ENCODE data around the gene LEP. TPM values are rescaled to one million over a fixed set of nuclear protein-coding genes. Genes with fewer than 3 reads are reported as not detected.
A peak's percentile ranks its signal among the peaks of the same experiment; 100 is the strongest.

LEP gene
- polyA plus RNA-seq, 3 donors, result 0.12 to 0.13 TPM; not detected in 1

DNA sequence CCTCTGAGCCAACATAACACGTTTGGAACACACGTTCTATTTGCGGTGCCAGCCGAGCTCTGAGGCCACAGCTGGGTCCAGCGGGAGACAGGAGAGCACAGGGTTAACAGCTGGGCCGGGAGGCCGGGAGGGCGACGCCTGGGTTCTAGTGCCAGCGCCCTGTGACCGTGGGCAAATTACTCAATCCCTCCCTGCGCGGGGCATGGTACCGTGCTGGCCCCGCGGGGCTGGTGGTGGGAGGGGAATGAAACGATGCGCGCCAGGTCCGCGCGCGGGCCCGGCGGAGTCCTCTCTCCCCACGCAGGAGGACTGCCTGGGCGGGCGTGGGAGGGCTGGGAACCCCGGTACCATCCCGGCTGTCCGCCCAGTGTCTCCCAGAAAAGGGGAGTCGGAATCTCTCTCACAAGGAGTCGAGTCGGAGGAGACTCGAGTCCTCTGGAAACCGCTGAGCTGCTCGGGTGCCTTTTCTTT is 30.4 kb downstream of the LEP start:
- Histone ChIP-seq H3K4me3 (replicated peaks in 1 of 3; ENCODE audit: low read depth in 2 of 3, low read length in 3 of 3) (peak overlapping the region; percentile 29 to 76 (median 45)), H4K20me1 (ENCODE audit: insufficient read depth, low read length) (no peaks in the 10 kb centered on the region), H3K4me1 (ENCODE audit: control insufficient read depth in 1 of 2, insufficient read depth in 2 of 2, low read length in 2 of 2) (peaks cover 18 to 19% of the 10 kb centered on the region in 2 donors), H3K27me3 (ENCODE audit: control insufficient read depth in 2 of 2, insufficient read depth in 2 of 2, low read length in 2 of 2) (peaks cover 0 to 20% of the 10 kb centered on the region in 2 donors), H3K27ac (ENCODE audit: low read depth in 1 of 2, low read length in 2 of 2) (no peak overlapping the region), H3K9ac (ENCODE audit: insufficient read depth, low read length, poor library complexity, severe bottlenecking) (peak overlapping the region; percentile 64), H2AFZ (ENCODE audit: insufficient read depth, low read depth, low read length, poor library complexity, severe bottlenecking) (peak overlapping the region; percentile 88), H3K9me3 (replicated peaks in 1 of 2; ENCODE audit: control insufficient read depth in 1 of 2, insufficient read depth in 1 of 2, low read length in 2 of 2) (peaks cover 0 to 6% of the 10 kb centered on the region in 2 donors), H3K36me3 (replicated peaks in 1 of 2; ENCODE audit: control insufficient read depth in 1 of 2, insufficient read depth in 2 of 2, low read length in 2 of 2) (no peaks in the 10 kb centered on the region), H3K4me2 (replicated peaks; ENCODE audit: extremely low read depth, low read length, poor library complexity, severe bottlenecking) (peak overlapping the region; percentile 91), H3K79me2 (ENCODE audit: insufficient read depth, low read length) (no peaks in the 10 kb centered on the region)
- no peaks in the 10 kb centered on the region for H3K36me3 Mint-ChIP-seq
- no peak for DNase-seq
- peak overlapping the region; percentile 76 to 90 for H3K4me3 Mint-ChIP-seq
- H3K4me1 Mint-ChIP-seq, result peaks cover 34% of the 10 kb centered on the region
- WGBS (ENCODE audit: insufficient coverage), result 43% methylated on average over 24 of the region's 37 CpGs
- intact Hi-C loops (cut with micrococcal nuclease), result no loop called here
- peak overlapping the region in 1 of 7 donors; percentile 7 for H3K27ac Mint-ChIP-seq
- H3K27me3 Mint-ChIP-seq (ENCODE audit: low read depth in 3 of 3), result peaks cover 9 to 32% (median 20%) of the 10 kb centered on the region in 3 donors
- TF ChIP-seq, protein P1, sequence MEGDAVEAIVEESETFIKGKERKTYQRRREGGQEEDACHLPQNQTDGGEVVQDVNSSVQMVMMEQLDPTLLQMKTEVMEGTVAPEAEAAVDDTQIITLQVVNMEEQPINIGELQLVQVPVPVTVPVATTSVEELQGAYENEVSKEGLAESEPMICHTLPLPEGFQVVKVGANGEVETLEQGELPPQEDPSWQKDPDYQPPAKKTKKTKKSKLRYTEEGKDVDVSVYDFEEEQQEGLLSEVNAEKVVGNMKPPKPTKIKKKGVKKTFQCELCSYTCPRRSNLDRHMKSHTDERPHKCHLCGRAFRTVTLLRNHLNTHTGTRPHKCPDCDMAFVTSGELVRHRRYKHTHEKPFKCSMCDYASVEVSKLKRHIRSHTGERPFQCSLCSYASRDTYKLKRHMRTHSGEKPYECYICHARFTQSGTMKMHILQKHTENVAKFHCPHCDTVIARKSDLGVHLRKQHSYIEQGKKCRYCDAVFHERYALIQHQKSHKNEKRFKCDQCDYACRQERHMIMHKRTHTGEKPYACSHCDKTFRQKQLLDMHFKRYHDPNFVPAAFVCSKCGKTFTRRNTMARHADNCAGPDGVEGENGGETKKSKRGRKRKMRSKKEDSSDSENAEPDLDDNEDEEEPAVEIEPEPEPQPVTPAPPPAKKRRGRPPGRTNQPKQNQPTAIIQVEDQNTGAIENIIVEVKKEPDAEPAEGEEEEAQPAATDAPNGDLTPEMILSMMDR (IDR thresholded peaks at IDR 0.05), result no peak
- H3K9me3 Mint-ChIP-seq, result peaks cover 0 to 6% (median 2%) of the 10 kb centered on the region in 7 donors

DNA sequence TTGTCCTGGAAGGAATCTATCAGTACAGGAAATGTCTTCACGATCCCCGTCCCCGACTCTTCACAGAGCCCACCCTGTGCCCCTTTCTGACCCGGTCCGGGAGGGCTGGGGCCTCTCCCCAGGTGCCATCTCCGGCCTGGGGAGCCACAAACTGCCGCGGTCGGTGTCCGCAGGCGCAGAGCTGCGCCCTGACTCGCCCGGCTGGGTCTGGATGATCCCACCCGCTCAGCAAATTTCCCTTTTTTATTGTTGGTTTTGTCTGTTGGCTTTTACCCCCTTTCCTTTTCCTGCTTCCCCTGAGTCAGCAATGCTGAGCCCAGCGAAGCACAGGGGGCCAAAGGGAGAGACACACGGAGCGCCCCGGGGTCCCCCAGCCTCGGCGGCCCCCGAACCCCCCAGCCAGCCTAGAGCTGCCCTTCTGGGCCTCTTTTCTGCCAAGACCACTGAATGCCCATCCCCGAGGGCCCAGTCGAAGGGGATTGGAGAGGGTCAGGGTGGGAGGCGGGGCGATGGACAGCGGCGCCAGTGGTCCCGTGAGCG is 30.9 kb downstream of the LEP start:
- Histone ChIP-seq H2AFZ (ENCODE audit: insufficient read depth, low read depth, low read length, poor library complexity, severe bottlenecking) (peak overlapping the region; percentile 88), H3K36me3 (replicated peaks in 1 of 2; ENCODE audit: control insufficient read depth in 1 of 2, insufficient read depth in 2 of 2, low read length in 2 of 2) (no peaks in the 10 kb centered on the region), H4K20me1 (ENCODE audit: insufficient read depth, low read length) (no peaks in the 10 kb centered on the region), H3K27ac (ENCODE audit: low read depth in 1 of 2, low read length in 2 of 2) (no peak overlapping the region), H3K9me3 (replicated peaks in 1 of 2; ENCODE audit: control insufficient read depth in 1 of 2, insufficient read depth in 1 of 2, low read length in 2 of 2) (peaks cover 0 to 6% of the 10 kb centered on the region in 2 donors), H3K79me2 (ENCODE audit: insufficient read depth, low read length) (no peaks in the 10 kb centered on the region), H3K4me1 (ENCODE audit: control insufficient read depth in 1 of 2, insufficient read depth in 2 of 2, low read length in 2 of 2) (peaks cover 18 to 19% of the 10 kb centered on the region in 2 donors), H3K9ac (ENCODE audit: insufficient read depth, low read length, poor library complexity, severe bottlenecking) (peak overlapping the region; percentile 64), H3K27me3 (ENCODE audit: control insufficient read depth in 2 of 2, insufficient read depth in 2 of 2, low read length in 2 of 2) (peaks cover 0 to 20% of the 10 kb centered on the region in 2 donors), H3K4me2 (replicated peaks; ENCODE audit: extremely low read depth, low read length, poor library complexity, severe bottlenecking) (peak overlapping the region; percentile 91), H3K4me3 (replicated peaks in 1 of 3; ENCODE audit: low read depth in 2 of 3, low read length in 3 of 3) (peak overlapping the region; percentile 29 to 76 (median 45))
- intact Hi-C loops (cut with micrococcal nuclease), result no loop called here
- Mint-ChIP-seq H3K27me3 (ENCODE audit: low read depth in 3 of 3) (peaks cover 7 to 28% (median 20%) of the 10 kb centered on the region in 3 donors), H3K9me3 (peaks cover 0 to 6% (median 2%) of the 10 kb centered on the region in 7 donors), H3K27ac (no peak overlapping the region), H3K36me3 (no peaks in the 10 kb centered on the region), H3K4me3 (peak overlapping the region; percentile 76 to 90), H3K4me1 (peaks cover 32% of the 10 kb centered on the region)
- WGBS (ENCODE audit: insufficient coverage), result 20% methylated on average over 19 of the region's 30 CpGs
- no peak for DNase-seq
- TF ChIP-seq, protein P1 (IDR thresholded peaks at IDR 0.05), result no peak
